Endothelial cell of umbilical vein (primary cell): ENCODE measurements around the gene PRL. TPM values are rescaled to one million over a fixed set of nuclear protein-coding genes. Genes with fewer than 3 reads are reported as not detected.

ENCODE experiments used
- BruUV-seq: library from RNA; stranded (reverse); fragments of 400-500 nt; replicated peaks from 2 replicates; lab custom pipeline; 2021; lab: Mats Ljungman, UMichigan
- CTCF ChIA-PET: fragments of 300-600, 350-600 bp; sonication (Branson Sonifier 250); formaldehyde crosslinking; loops from one replicate; lab custom pipeline; 2021; ENCODE audit warnings: antibody characterized with exemption, inconsistent platforms; lab: Charles Lee
- POLR2A ChIA-PET: fragments of 300-600, 350-600 bp; sonication (Branson Sonifier 250); formaldehyde crosslinking; loops from one replicate; lab custom pipeline; 2021; ENCODE audit warnings: antibody characterized with exemption, inconsistent platforms; lab: Charles Lee
- DNase-seq: peaks from one replicate; pipeline ENCODE4 v3.0.0-alpha.2; 2011; ENCODE audit warnings: low read depth, low spot score
- FAIRE-seq: peaks from 2 replicates; lab custom pipeline; 2011; peaks lifted over from hg19 to GRCh38; lab: Jason Lieb, UNC
- H2AFZ ChIP-seq: 2 replicates; pipeline ENCODE4 v1.6.0; 2012; ENCODE audit warnings: low read depth, low read length, control low read depth, inconsistent platforms
- H3K27ac ChIP-seq: 2 replicates; pipeline ENCODE4 v1.5.1; 2011; ENCODE audit warnings: low read depth, mild to moderate bottlenecking, control low read depth, low read length, moderate library complexity; ENCODE audit not compliant: insufficient read depth
- H3K27me3 ChIP-seq, 2 experiments: 2 replicates each; pipeline versions ENCODE4 v1.6.0 to v1.6.1; 2011; ENCODE audit warnings: low read length in 2 of 2, mixed read lengths in 1 of 2; ENCODE audit not compliant: control insufficient read depth in 2 of 2, insufficient read depth in 2 of 2
- H3K36me3 ChIP-seq, 2 experiments: 2 replicates in 1 of 2; 3 replicates in 1 of 2; pipeline ENCODE4 v1.5.1; 2011; ENCODE audit warnings: low read length in 2 of 2, mild to moderate bottlenecking in 1 of 2, moderate library complexity in 1 of 2; ENCODE audit not compliant: control insufficient read depth in 2 of 2, insufficient read depth in 2 of 2; ENCODE audit errors: extremely low read depth in 1 of 2
- H3K4me1 ChIP-seq: 3 replicates; pipeline ENCODE4 v1.5.1; 2011; ENCODE audit warnings: mild to moderate bottlenecking, low read length; ENCODE audit not compliant: control insufficient read depth, insufficient read depth; ENCODE audit errors: extremely low read depth
- H3K4me2 ChIP-seq: 2 replicates; pipeline ENCODE4 v1.6.1; 2011; ENCODE audit warnings: low read length, control low read depth, mixed read lengths; ENCODE audit not compliant: insufficient read depth
- H3K4me3 ChIP-seq, 3 experiments: fragments of 200-600 bp in 1 of 3; sonication (generic), shearing (Covaris generic) in 1 of 3; replicated peaks in 1 of 3; 2 replicates each; pipeline ENCODE4 v1.5.1; 2011 to 2016; ENCODE audit warnings: control low read depth in 3 of 3, low read length in 3 of 3, mild to moderate bottlenecking in 2 of 3, inconsistent platforms in 1 of 3, low read depth in 1 of 3, moderate library complexity in 1 of 3; ENCODE audit not compliant: insufficient read depth in 1 of 3
- H3K79me2 ChIP-seq: 2 replicates; pipeline ENCODE4 v1.6.0; 2012; ENCODE audit warnings: low read length, inconsistent platforms; ENCODE audit not compliant: control insufficient read depth, insufficient read depth
- H3K9ac ChIP-seq: replicated peaks from 2 replicates; pipeline ENCODE3; 2011; ENCODE audit warnings: low read length, control low read depth; ENCODE audit not compliant: insufficient read depth; ENCODE audit errors: extremely low read depth
- H3K9me1 ChIP-seq: replicated peaks from 3 replicates; pipeline ENCODE4 v1.6.0; 2011; ENCODE audit warnings: mild to moderate bottlenecking, low read length; ENCODE audit not compliant: control insufficient read depth, insufficient read depth; ENCODE audit errors: extremely low read depth
- H3K9me3 ChIP-seq: replicated peaks from 2 replicates; pipeline ENCODE4 v1.5.1; 2012; ENCODE audit warnings: low read length, inconsistent platforms; ENCODE audit not compliant: control insufficient read depth, insufficient read depth
- H4K20me1 ChIP-seq: replicated peaks from 2 replicates; pipeline ENCODE3; 2011; ENCODE audit warnings: mild to moderate bottlenecking, low read length; ENCODE audit not compliant: control insufficient read depth, insufficient read depth; ENCODE audit errors: extremely low read depth
- CTCF ChIP-seq, 2 donors: IDR thresholded peaks; 1 replicate in 1 of 2; 2 replicates in 1 of 2; pipeline ENCODE4 v1.5.1; 2011; ENCODE audit warnings: low read length in 2 of 2, mild to moderate bottlenecking in 2 of 2, moderate library complexity in 2 of 2, control low read depth in 1 of 2, inconsistent platforms in 1 of 2, low read depth in 1 of 2; ENCODE audit not compliant: insufficient read depth in 1 of 2; ENCODE audit errors: extremely low read depth in 1 of 2
- EZH2 ChIP-seq: IDR thresholded peaks from 2 replicates; pipeline ENCODE4 v1.6.1; 2012; ENCODE audit warnings: borderline replicate concordance, low read depth, mild to moderate bottlenecking, moderate library complexity, low read length, inconsistent platforms; ENCODE audit not compliant: severe bottlenecking
- FOS ChIP-seq: IDR thresholded peaks from 2 replicates; pipeline ENCODE4 v1.6.1; 2011; ENCODE audit warnings: mild to moderate bottlenecking, low read length, moderate library complexity, borderline replicate concordance; ENCODE audit not compliant: insufficient read depth
- GATA2 ChIP-seq: IDR thresholded peaks from 2 replicates; pipeline ENCODE4 v1.7.0; 2011; ENCODE audit warnings: low read depth, mild to moderate bottlenecking, moderate library complexity, mixed read lengths, low read length; ENCODE audit not compliant: insufficient read length, insufficient read depth
- JUN ChIP-seq: IDR thresholded peaks from 2 replicates; pipeline ENCODE4 v1.6.1; 2011; ENCODE audit warnings: borderline replicate concordance, low read depth; ENCODE audit not compliant: insufficient read length, insufficient read depth
- MAX ChIP-seq: IDR thresholded peaks from 2 replicates; pipeline ENCODE4 v1.6.1; 2011; ENCODE audit not compliant: insufficient read depth, insufficient read length
- MYC ChIP-seq: IDR thresholded peaks from one replicate; pipeline ENCODE4 v1.6.1; 2011; ENCODE audit warnings: mild to moderate bottlenecking, low read depth, low read length
- POLR2A ChIP-seq: IDR thresholded peaks from 2 replicates; pipeline ENCODE4 v1.6.1; 2012; ENCODE audit warnings: low read depth, mild to moderate bottlenecking, control low read depth, low read length
- POLR2AphosphoS5 ChIP-seq: IDR thresholded peaks from 2 replicates; pipeline ENCODE4 v1.6.1; 2012; ENCODE audit warnings: low read depth, mild to moderate bottlenecking, control low read depth, low read length, moderate library complexity; ENCODE audit not compliant: insufficient read depth
- dilution Hi-C: fragments of 300-500 bp; cut with MboI; formaldehyde crosslinking; loops from one replicate; pipeline ENCODE4 v1.15.0; 2019; ENCODE audit warnings: low sequenced_read_pairs; ENCODE audit not compliant: extremely low pct_ligation_motif_present
- intact Hi-C: fragments of 100-400 bp; cut with micrococcal nuclease; formaldehyde crosslinking; loops from one replicate; pipeline ENCODE4 v1.10.0; 2022
- polyA plus RNA-seq, 4 experiments: library from polyadenylated mRNA; depleted of rRNA in 3 of 4; stranded (reverse) in 3 of 4; unstranded in 1 of 4; fragments of >200 nt; gene quantifications; 2 replicates each; pipeline versions ENCODE4 v1.2.1 to v1.2.3, GENCODE V29; 2011 to 2012; ENCODE audit warnings: missing spikeins in 1 of 4
- total RNA-seq: library from RNA; stranded (reverse); gene quantifications from 2 replicates; pipeline ENCODE4 v1.2.3, GENCODE V29; 2021

PRL gene
- total and polyA plus RNA-seq, 2 donors (not counting 3 experiments of a cell fraction or from before 2014, with no cell fraction given) = not detected

GRCh38 chr6:22326500-22326899, 29.7 kb upstream of the PRL start:
- no peak overlapping the region for H3K4me3 ChIP-seq
- CTCF ChIA-PET = no interaction called here
- FAIRE-seq = no peak
- H3K9ac ChIP-seq = no peak overlapping the region
- no peaks in the 10 kb centered on the region for H3K27me3 ChIP-seq
- no peak overlapping the region for H2AFZ ChIP-seq
- H3K27ac ChIP-seq = no peak overlapping the region
- POLR2A ChIA-PET = no interaction called here
- no peak overlapping the region for H3K4me2 ChIP-seq
- dilution Hi-C loops = no loop called here
- no peaks in the 10 kb centered on the region for H3K4me1 ChIP-seq
- H3K79me2 ChIP-seq = no peaks in the 10 kb centered on the region
- H3K9me1 ChIP-seq = no peaks in the 10 kb centered on the region
- no TSS peak for BruUV-seq
- DNase-seq = no peak
- TF ChIP-seq POLR2A = no peak
- intact Hi-C loops = no loop called here
- no peaks in the 10 kb centered on the region for H3K9me3 ChIP-seq
- no peaks in the 10 kb centered on the region for H4K20me1 ChIP-seq
- H3K36me3 ChIP-seq = no peaks in the 10 kb centered on the region

- intact Hi-C loops = no loop called here
- DNase-seq = no peak
- Histone ChIP-seq H3K4me1 (peaks cover 3% of the 10 kb centered on the region), H3K27ac (no peak overlapping the region), H3K27me3 (no peaks in the 10 kb centered on the region), H3K4me2 (no peak overlapping the region), H3K9me1 (no peaks in the 10 kb centered on the region), H3K9me3 (no peaks in the 10 kb centered on the region), H3K9ac (no peak overlapping the region), H4K20me1 (no peaks in the 10 kb centered on the region), H3K4me3 (no peak overlapping the region), H3K36me3 (no peaks in the 10 kb centered on the region), H3K79me2 (no peaks in the 10 kb centered on the region), H2AFZ (no peak overlapping the region)
- CTCF ChIA-PET = no interaction called here
- no peak for TF ChIP-seq MAX
- no peak for TF ChIP-seq GATA2
- TF ChIP-seq CTCF (IDR thresholded peaks at IDR 0.05; ENCODE audit: extremely low read depth in 1 of 2, insufficient read depth in 1 of 2, low read depth in 1 of 2, low read length in 2 of 2) = no peak
- no peak for TF ChIP-seq POLR2A
- no peak for TF ChIP-seq EZH2
- no peak for TF ChIP-seq JUN
- TF ChIP-seq FOS = no peak
- TF ChIP-seq MYC = no peak
- no peak for TF ChIP-seq POLR2AphosphoS5
- POLR2A ChIA-PET = no interaction called here
- BruUV-seq = no TSS peak
- dilution Hi-C loops = no loop called here
- no peak for FAIRE-seq
Measured at GRCh38 chr6:22325481-22325880, 28.6 kb upstream of the PRL start.
